Stimulated activated CD4-positive, alpha-beta T cell treated with anti-CD3 and anti-CD28 coated beads, Interleukin-4, amount 100 ng/mL, for 24 hours (primary cell): ENCODE results near the gene CTDP1.
"Not testable (repeated sequence)": the region's sequence is repeated elsewhere in the genome, so short reads cannot be mapped to it uniquely, and the experiment has no call there.

ENCODE experiments used
- DNase-seq: peaks from one replicate; pipeline ENCODE4 v3.0.0-alpha.2; 2020

The CTDP1 gene

GRCh38 chr18:79728931-79729586, 49.5 kb downstream of the CTDP1 start:
- no peak for DNase-seq

GRCh38 chr18:79729611-79730010, 50.0 kb downstream of the CTDP1 start:
- no peak for DNase-seq

DNA sequence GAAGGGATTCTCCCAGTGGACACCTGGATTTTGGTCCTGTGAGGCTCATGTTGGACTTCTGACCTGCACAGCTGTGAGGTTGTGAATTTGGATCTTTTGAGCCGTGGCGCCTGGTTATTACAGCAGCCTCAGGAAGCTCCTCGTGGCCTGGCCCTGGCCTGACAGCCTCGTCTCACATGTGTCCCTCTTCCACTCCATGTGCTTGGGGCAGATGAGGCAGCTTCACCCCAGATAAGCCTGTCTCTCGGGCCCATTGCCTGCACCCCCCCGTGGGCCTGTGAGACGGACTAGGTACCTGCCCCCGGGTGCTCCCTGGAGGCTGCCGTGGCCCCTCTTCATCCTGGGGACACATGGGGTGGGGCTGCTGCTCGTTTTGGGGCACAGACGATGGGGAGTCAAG, 51.2 kb downstream of the CTDP1 start:
- DNase-seq, result no peak

GRCh38 chr18:79731881-79732720, 52.5 kb downstream of the CTDP1 start:
- not testable (repeated sequence) for DNase-seq

DNA sequence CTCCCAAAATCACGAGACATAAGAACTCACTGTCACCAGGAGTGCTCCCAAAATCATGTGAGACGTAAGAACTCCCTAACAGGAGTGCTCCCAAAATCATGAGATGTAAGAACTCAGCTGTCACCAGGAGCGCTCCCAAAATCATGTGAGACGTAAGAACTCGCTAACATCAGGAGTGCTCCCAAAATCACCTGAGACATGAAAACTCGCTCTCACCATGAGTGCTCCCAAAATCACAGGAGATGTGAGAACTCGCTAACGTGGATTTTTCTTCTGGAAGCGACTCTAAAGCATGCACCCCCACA, 53.1 kb downstream of the CTDP1 start:
- no peak for DNase-seq

GRCh38 chr18:79733135-79733701, 53.6 kb downstream of the CTDP1 start:
- no peak for DNase-seq

DNA sequence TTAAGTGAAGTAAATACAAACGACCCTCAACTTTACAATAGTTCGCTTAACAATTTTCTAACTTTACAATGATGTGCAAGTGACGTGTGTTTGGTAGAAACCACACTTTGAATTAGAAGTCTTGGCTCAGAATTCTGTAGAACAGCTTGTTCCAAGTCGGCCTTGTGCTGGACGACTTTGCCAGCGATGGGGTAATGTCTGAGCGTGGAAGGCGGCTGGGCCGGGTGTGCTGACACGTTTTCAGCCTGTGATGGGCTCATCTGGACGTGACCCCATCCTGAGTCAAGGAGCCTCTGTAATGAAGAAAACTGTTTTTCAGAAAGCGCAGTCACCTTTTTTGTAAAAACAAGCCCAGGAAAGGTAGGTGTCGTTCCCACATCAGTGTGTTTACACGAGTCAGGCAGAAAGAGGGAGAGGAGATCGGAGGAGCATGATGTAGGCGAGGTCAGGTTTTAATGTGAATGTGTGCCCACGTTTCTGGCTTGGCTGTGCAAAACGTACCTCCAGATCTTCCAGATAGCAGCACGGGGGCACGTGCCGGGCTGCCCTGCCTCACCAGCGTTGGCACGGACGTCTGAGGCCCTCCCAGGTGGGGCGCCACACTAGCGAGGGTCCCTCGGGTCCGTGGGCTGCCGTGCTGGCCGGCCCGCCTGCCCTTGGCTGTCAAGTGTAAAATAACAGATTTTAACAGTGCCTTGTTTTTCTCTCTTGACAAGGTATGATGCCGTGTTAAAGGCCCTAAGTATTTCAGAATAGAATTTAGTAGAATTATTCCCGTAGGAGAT, 54.6 kb downstream of the CTDP1 start:
- no peak for DNase-seq

GRCh38 chr18:79735071-79735980, 55.7 kb downstream of the CTDP1 start:
- no peak for DNase-seq

GRCh38 chr18:79736230-79736629, 56.6 kb downstream of the CTDP1 start:
- DNase-seq, result no peak

DNA sequence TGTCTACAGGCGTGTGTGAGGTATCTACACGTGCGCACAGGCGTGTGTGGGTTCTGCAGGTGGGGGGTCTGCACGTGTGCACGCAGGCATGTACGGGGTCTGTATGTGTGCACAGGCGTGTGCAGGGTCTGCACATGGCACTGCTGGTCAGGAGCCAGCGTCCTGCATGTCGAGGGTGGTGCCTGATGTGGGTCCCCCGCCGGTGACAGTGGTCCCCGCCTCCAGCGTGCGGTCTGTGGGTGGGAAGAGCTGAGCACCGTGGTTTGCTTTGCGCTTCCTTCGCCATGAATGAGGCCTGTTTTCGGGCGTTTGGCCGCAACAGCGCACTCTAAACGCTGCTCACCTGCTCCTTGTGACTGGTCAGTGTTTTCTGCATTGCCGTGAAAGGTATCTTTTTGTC, 57.2 kb downstream of the CTDP1 start:
- DNase-seq, result no peak

- DNase-seq, result no peak
Observed at GRCh38 chr18:79737426-79737825, 57.8 kb downstream of the CTDP1 start.

- DNase-seq, result no peak
Observed at GRCh38 chr18:79738041-79738461, 58.4 kb downstream of the CTDP1 start.

DNA sequence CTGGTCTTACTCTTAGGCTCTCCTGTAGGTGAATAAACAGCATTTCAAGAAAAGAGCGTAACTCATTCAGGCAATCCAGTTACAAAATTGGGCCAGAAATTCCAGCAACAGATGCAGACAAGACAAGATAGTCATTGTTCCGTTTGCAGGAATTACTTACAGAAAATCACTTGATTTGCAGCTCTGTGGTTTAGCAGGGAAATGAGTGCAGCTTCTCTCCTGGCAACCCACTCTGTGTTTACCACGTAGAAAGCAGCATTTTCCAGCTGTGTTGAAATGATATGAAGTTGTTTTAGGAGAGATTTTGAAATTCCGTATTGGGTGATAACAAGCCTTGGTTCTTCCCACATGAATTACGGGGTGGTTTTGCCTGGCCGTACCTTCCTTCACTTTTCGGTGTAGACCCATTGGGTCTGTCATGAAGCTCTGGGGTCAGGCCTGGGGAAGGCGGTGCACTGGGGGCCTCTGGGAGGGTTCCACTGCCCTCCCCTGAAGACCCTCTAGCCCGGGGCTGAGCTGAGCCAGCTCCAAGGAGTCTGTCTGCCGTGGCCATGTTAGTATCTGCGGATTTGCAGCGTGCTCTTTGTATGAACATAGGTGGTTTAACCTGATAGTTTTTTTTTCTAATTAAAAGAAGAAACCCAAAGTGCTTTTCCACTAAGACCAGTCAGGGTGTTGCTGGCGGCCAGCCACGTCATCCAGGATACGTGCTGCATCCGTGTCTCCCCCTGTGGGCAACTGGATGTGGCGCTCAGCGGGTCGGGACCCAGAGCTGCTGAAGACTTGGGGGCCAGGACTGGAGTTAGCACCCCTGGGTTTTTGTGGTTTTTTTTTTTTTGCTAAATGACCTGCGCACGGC, 59.2 kb downstream of the CTDP1 start:
- no peak for DNase-seq

GRCh38 chr18:79739440-79739778, 59.8 kb downstream of the CTDP1 start:
- no peak for DNase-seq

GRCh38 chr18:79740047-79740446, 60.4 kb downstream of the CTDP1 start:
- DNase-seq, result not testable (repeated sequence)

- DNase-seq, result no peak
Observed at GRCh38 chr18:79740521-79741361, 61.1 kb downstream of the CTDP1 start.

GRCh38 chr18:79741362-79741700, 61.7 kb downstream of the CTDP1 start:
- no peak for DNase-seq

DNA sequence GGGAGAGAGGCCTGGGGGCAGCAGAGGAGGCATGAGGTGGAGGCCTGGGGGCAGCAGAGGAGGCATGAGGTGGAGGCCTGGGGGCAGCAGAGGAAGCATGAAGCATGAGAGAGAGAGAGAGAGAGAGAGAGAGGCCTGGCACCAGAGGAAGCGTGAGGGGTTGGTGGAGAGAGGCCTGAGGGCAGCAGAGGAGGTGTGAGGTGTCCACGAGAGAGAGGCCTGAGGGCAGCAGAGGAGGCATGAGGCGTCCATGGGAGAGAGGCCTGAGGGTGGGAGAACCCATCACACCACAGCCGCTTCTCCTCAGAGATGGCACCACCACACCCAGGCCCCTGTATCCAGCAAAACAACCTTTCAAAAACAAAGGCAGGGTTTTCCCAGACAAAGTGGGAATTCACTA, 62.5 kb downstream of the CTDP1 start:
- DNase-seq, result no peak

DNA sequence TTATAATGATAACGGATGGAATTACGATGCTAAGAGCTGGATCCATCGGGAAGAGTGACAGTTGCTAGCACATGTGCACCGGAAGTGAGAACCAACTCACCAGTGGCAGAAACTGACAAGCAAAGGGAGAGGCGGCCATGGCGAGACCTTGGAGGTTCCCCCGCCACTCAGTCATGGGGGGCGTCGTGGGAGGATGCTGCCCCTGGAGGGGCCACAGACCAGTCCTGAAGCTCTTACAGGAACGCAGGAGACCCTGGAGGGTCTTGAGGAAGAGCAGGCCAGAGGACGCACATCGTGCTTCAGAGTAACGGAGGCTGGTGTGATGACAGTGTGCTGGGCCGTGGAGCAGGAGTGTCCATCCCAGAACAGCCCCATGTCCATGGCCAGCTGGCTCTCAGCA, 65.0 kb downstream of the CTDP1 start:
- DNase-seq, result no peak

DNA sequence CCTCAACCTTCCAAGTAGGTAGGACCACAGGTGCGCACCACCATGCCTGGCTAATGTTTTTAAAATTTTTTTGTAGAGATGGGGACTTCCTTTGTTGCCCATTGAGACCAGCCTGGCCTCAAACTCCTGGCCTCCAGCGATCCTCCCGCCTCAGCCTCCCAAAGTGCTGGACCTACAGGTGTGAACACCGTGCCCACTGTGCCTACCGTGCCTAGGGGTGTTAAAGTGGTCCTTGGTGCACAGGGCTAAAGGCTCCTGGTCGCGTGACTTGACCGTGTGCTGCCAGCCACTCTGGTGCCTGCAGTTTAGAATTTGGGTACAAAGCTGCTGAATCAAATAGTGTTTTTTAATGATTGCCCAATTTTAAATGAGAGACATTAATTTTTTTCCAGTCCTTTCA, 67.1 kb downstream of the CTDP1 start:
- DNase-seq, result no peak
